Large intestine (tissue), 3 donors: ENCODE results near the gene ELFN1. TPM values are rescaled to one million over a fixed set of nuclear protein-coding genes. Genes with fewer than 3 reads are reported as not detected.
A peak's percentile ranks its signal among the peaks of the same experiment; 100 is the strongest.
"Not testable (repeated sequence)": the region's sequence is repeated elsewhere in the genome, so short reads cannot be mapped to it uniquely, and the experiment has no call there.

Source experiments
- DNase-seq, 2 donors: peaks; one replicate each; pipeline versions ENCODE4 v3.0.0 to v3.0.0-alpha.2; 2013
- H3K27ac ChIP-seq: one replicate; pipeline ENCODE4 v1.5.1; 2013; ENCODE audit warnings: low read length
- H3K27me3 ChIP-seq: 2 replicates; pipeline ENCODE4 v1.6.1; 2013; ENCODE audit warnings: low read length; ENCODE audit not compliant: control insufficient read depth, insufficient read depth
- H3K36me3 ChIP-seq: 2 replicates; pipeline ENCODE4 v1.6.1; 2013; ENCODE audit warnings: low read length; ENCODE audit not compliant: control insufficient read depth, insufficient read depth
- H3K4me1 ChIP-seq: one replicate; pipeline ENCODE4 v1.6.1; 2013; ENCODE audit warnings: low read length; ENCODE audit not compliant: control insufficient read depth, insufficient read depth
- H3K4me3 ChIP-seq: one replicate; pipeline ENCODE4 v1.5.1; 2013; ENCODE audit warnings: low read length
- H3K9me3 ChIP-seq: one replicate; pipeline ENCODE4 v1.6.1; 2013; ENCODE audit warnings: mild to moderate bottlenecking, low read depth, low read length, moderate library complexity; ENCODE audit not compliant: control insufficient read depth
- WGBS: methylation state at CpG from one replicate; pipeline ENCODE4 v1.1.5; 2013; ENCODE audit warnings: low lambda C conversion rate; ENCODE audit not compliant: insufficient coverage; 5-methylcytosine and 5-hydroxymethylcytosine counted together
- polyA plus RNA-seq: library from polyadenylated mRNA; unstranded; fragments of 120-200 nt; gene quantifications from one replicate; pipeline ENCODE4 v1.2.1, GENCODE V29; 2013

The ELFN1 gene
- polyA plus RNA-seq, 1 donor, result 2.3 TPM

DNA sequence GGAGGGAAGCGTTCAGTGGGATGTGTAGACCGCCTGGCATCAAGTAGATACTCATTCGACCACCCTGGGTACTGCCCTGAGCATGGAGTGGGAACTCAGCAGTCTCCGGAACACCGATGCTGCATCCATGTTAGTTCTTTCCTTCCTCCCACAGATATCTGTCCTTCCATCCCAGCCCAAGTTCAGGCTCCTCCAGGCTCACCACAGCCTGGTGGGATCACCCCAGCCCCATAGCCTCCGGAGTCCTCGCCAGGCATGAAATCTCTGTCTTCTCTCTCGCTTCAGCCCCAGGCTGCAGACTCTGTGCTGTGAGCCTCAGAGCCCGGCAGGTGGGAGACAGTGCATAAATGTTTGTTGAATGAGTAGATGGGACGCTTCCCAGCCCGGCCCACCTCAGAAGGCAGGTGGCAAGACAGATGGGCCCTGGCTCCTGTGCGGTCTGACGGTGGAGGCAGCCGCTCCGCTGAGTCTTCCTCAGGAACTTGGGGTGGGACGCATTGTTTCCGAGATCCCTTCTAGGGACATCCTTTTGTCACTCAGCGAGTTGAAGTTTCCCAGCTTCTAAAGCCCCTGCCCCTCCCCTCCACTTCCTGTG is 42.9 kb downstream of the ELFN1 start:
- Histone ChIP-seq H3K36me3 (no peaks in the 10 kb centered on the region), H3K9me3 (no peaks in the 10 kb centered on the region), H3K27me3 (peaks cover 10% of the 10 kb centered on the region), H3K27ac (no peak overlapping the region), H3K4me1 (peaks cover 4% of the 10 kb centered on the region), H3K4me3 (no peak overlapping the region)
- no CpG with 5 or more reads among the region's 18 CpGs for WGBS
- DNase-seq, result no peak

DNA sequence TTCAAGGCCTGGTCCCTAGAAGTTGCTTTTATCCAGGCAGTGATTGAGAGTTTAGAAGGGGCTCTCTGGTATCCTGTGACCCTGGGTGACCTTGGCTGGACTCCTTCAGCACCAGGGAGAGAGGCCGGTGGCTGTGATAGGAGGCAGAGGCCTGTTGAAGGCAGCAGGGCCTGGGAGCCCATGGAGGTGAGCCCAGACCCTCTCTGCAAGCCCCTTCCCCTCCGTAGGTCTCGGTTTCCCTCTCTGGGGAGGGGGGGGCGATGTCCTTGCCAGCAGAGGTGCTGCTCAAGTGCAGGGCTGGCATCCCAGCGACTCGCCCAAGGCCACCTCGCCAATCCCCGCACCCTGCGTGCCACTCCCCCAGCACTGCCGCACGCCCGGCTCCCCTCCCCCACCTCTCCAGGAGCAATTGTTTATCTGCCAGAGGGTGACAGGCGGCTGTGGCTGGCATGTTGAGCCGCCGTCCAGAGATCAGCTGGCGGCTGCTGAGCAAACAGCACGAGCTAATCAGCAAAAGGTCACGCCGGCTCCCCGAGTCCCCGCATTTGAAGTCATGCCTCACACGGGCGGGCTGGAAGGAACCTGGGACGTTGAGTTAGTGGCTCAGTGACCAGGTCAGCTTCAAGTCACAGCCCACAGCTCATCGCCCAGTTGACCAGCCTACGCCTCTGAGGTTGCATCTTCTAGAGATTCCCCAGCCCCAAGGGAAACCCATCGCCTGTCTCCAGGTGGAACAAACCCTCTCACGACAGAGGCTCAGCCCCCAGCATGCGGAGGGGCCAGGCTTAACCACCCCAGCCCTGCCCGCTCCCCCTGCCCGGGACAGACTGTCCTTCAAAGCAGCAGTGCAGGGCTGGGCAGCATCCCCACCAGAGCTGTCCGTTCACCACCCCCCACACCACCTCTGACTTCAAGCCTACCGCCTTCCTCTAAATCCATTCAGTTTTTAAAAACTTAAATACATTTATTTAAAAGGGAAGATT is 43.7 kb downstream of the ELFN1 start:
- H3K4me3 ChIP-seq, result no peak overlapping the region
- DNase-seq, result peak; percentile 48 to 69
- WGBS, result 60% methylated on average over 1 of the region's 33 CpGs
- peaks cover 4% of the 10 kb centered on the region for H3K4me1 ChIP-seq
- no peaks in the 10 kb centered on the region for H3K9me3 ChIP-seq
- H3K27me3 ChIP-seq, result peaks cover 10% of the 10 kb centered on the region
- no peaks in the 10 kb centered on the region for H3K36me3 ChIP-seq
- no peak overlapping the region for H3K27ac ChIP-seq

DNA sequence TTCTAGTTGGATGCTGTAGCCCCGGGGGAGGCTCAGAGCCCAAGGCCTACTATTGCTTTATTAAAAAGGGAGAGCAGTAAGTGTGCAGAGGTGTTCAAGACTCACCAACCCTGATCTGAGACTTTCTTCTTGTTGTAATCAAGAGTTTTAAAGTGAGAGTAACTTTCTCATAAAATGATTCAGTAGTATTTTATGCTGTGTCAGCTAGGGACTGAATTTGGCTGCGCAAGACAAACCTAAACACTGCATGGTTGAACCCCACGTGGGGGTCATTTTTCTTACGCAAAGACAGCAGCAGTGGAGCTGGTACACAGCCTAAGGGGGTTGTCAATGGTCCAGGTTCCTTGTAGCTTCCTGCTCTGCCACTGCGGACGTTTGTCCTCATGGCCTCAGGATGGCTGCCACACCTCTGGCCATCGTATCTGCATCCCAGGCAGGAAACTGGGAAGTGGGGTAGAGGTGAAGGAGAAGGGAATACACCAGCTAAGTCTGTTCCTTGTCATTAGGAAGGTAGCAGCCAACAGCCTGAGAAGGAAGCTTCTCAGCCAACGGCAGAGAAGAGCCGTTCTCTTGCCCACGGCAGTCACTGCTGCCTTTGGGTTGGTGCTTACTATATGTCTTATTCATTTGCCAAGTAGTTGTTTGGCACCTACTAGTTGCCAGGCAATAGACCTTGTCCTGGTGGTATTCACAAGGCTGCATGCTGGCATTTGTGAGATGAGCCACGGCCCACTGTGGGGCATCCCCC is 44.7 kb downstream of the ELFN1 start:
- Histone ChIP-seq H3K27me3 (peaks cover 10% of the 10 kb centered on the region), H3K4me1 (peaks cover 4% of the 10 kb centered on the region), H3K27ac (no peak overlapping the region), H3K36me3 (no peaks in the 10 kb centered on the region), H3K9me3 (no peaks in the 10 kb centered on the region), H3K4me3 (no peak overlapping the region)
- no peak for DNase-seq
- no CpG with 5 or more reads among the region's 11 CpGs for WGBS

DNA sequence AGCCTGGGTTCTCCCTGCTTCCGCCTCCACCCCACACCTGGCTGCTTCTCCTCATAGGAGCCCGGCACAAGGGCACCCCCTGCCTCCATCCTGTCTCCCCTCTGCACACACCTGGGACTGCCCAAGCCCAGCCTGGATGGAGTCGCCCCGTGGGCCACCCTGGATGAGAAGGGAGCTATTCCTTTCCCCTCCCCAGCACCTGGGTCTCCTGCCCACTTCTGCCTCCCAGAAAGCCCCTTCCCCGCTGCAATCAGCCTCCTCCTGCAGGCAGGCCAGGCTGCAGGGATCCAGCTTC is 45.2 kb downstream of the ELFN1 start:
- Histone ChIP-seq H3K27me3 (peaks cover 10% of the 10 kb centered on the region), H3K9me3 (no peaks in the 10 kb centered on the region), H3K4me3 (no peak overlapping the region), H3K27ac (no peak overlapping the region), H3K36me3 (no peaks in the 10 kb centered on the region), H3K4me1 (peaks cover 4% of the 10 kb centered on the region)
- WGBS, result no CpG with 5 or more reads among the region's 5 CpGs
- DNase-seq, result no peak

DNA sequence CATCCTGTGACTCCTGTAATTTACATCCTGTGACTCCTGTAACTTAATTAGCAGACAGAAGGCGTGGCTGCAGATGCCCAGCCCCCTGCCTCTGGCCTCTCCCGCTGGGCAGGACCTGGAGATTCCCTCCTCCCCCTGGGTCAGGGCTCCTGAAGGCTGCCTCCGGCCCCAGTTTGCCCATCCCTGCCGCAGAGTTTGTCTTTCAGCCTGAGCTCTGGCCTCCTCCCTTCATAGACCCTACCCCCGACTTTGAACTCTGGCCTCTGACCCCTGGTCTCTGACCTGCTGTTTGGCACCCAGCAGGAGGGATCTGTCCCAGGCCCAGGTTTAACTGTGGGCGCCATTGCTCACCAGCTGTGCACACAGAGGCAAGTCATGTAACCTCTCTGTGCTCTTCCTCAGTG is 45.6 kb downstream of the ELFN1 start:
- WGBS, result no CpG with 5 or more reads among the region's 6 CpGs
- DNase-seq, result no peak
- H3K4me1 ChIP-seq, result peaks cover 4% of the 10 kb centered on the region
- H3K27ac ChIP-seq, result no peak overlapping the region
- no peaks in the 10 kb centered on the region for H3K36me3 ChIP-seq
- no peaks in the 10 kb centered on the region for H3K9me3 ChIP-seq
- H3K27me3 ChIP-seq, result peaks cover 10% of the 10 kb centered on the region
- no peak overlapping the region for H3K4me3 ChIP-seq

DNA sequence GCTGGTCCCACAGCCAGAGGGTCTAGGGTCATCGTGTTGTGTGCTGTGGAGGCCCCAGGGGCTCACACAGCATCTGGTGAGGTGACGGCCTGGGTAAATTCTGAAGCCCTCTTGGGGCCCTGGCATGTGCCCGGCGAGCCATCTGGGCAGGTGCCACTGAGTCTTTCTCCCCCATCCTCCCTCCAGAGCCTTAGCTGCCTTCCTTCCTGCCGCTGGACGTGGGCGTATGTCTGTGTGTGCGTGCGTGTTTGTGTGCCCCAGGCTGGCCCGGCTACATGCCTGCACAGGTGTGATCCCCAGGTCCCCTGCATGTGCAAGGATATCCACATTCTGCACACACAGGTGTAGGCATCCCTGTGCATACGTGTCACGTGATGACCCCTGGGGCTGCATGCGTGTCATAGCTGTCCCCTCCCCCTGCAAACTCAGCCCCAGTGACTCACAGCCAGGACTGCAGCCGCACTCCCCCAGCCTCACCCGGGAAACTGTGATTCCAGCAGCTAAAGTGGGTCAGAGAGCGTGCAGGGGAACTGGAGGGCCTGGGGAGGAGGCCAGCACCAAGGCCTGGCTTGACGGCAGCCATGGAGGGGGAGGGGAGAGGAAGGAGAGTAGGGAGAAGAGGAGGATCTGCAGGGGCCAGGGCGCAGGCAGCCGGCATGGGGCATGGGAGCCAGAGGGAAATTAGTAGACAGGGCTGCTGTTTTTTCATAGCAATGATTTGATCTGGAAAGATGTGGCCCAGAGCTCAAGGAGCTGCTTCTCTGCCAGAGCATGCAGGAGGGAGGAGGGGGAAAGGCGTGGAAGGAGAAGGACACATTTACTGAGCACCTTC is 46.4 kb downstream of the ELFN1 start:
- no peak overlapping the region for H3K4me3 ChIP-seq
- no peak for DNase-seq
- peaks cover 10% of the 10 kb centered on the region for H3K27me3 ChIP-seq
- WGBS, result 80% methylated on average over 1 of the region's 20 CpGs
- no peaks in the 10 kb centered on the region for H3K9me3 ChIP-seq
- H3K36me3 ChIP-seq, result no peaks in the 10 kb centered on the region
- no peak overlapping the region for H3K27ac ChIP-seq
- H3K4me1 ChIP-seq, result peaks cover 4% of the 10 kb centered on the region

DNA sequence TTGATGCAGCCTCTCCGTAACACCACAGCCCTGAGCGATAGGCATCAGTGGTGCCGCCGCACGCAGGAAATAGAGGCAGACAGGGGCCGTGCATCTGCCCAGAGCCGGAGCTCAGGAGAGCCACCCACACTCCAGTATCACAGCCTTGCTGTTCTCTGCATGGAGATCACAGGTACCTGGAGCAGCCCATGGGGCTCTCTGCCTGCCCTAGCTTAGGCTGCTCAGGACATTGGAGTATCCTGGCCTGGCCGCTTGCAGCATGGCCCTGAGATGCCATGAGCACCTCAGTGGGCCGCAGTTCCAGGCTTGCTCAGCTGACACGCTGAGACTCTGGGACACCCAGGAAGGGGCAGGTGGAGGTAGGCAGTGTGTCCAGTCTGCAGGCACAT is 47.0 kb downstream of the ELFN1 start:
- Histone ChIP-seq H3K27me3 (peaks cover 10% of the 10 kb centered on the region), H3K27ac (no peak overlapping the region), H3K36me3 (no peaks in the 10 kb centered on the region), H3K9me3 (no peaks in the 10 kb centered on the region), H3K4me1 (peaks cover 4% of the 10 kb centered on the region), H3K4me3 (no peak overlapping the region)
- DNase-seq, result no peak
- WGBS, result no CpG with 5 or more reads among the region's 10 CpGs

DNA sequence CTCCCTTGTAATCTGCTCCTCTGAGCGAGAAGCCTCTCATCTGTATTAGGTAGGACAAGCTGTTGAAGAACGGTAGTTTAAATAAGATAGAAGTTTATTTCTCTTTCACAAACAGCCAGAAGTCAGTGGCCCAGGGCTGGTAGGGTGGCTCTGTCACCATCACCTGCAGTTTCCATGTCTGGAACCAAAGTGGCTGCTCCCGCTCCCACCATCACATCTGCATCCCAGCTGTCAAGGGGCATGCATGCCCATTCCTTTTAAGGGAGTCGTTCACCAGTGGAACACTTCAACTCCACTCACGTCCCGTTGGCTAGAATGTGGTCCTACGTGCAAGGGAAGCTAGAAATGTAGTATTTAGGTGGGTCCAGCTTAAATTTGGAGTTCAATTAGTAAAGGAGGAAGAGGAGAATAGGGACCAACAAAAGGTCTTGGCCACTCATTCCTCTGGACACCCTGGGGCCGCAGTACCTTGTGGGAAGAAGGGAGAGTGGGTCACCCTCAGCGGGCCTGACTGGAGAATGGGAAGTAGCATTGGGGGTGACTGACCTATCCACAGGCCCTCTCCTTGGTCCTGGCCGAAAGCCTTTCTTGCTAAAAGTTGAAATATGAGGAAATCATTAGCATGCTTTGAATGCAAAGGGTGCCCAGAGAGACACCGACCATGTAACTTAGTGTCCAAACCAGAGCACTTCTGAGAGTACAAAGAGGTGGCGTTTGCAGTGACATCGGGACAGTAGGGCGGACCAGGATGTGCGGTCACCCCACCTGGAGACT is 48.0 kb downstream of the ELFN1 start:
- Histone ChIP-seq H3K4me3 (no peak overlapping the region), H3K27me3 (peaks cover 10% of the 10 kb centered on the region), H3K36me3 (no peaks in the 10 kb centered on the region), H3K9me3 (no peaks in the 10 kb centered on the region), H3K27ac (no peak overlapping the region), H3K4me1 (peaks cover 4% of the 10 kb centered on the region)
- no CpG with 5 or more reads among the region's 15 CpGs for WGBS
- DNase-seq, result no peak

DNA sequence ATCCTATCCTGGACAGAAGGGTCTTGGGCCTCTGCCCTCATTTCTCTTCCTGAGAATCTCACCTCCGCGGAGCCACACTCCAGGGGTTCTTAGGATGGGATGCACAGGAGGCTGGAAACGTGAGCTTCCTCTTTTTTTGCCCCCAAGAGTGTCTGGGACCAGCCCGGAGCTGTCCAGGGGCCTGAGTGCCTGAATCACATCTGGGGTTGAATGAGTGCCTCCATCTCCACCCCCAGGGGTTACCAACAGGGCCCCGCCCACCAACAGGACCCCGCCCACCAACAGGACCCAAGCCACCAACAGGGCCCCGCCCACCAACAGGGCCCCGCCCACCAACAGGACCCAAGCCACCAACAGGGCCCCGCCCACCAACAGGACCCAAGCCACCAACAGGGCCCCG is 48.8 kb downstream of the ELFN1 start:
- H3K27me3 ChIP-seq, H3K4me1 ChIP-seq, H3K9me3 ChIP-seq, H3K4me3 ChIP-seq, H3K36me3 ChIP-seq, DNase-seq, H3K27ac ChIP-seq: not testable (repeated sequence)
- no CpG with 5 or more reads among the region's 10 CpGs for WGBS
